Astrocyte of the cerebellum (primary cell): ENCODE results near the gene KIFBP.
A peak's percentile ranks its signal among the peaks of the same experiment; 100 is the strongest.
"Not testable (repeated sequence)": the region's sequence is repeated elsewhere in the genome, so short reads cannot be mapped to it uniquely, and the experiment has no call there.

Source experiments
- DNase-seq: peaks from one replicate; pipeline ENCODE4 v3.0.0-alpha.2; 2011; ENCODE audit warnings: low read depth
- H3K4me3 ChIP-seq: 2 replicates; pipeline ENCODE4 v1.5.1; 2011; ENCODE audit warnings: mild to moderate bottlenecking, low read depth, low read length, moderate library complexity
- in situ Hi-C: cut with HindIII; loops from 2 replicates; pipeline ENCODE4 v1.10.0; 2017; ENCODE audit warnings: low sequenced_read_pairs
- TF ChIP-seq, protein P1 (sequence below): IDR thresholded peaks from 2 replicates; pipeline ENCODE4 v1.5.1; 2012; ENCODE audit warnings: low read length, low read depth, moderate library complexity, mild to moderate bottlenecking; ENCODE audit errors: missing control alignments

The KIFBP gene, protein sequence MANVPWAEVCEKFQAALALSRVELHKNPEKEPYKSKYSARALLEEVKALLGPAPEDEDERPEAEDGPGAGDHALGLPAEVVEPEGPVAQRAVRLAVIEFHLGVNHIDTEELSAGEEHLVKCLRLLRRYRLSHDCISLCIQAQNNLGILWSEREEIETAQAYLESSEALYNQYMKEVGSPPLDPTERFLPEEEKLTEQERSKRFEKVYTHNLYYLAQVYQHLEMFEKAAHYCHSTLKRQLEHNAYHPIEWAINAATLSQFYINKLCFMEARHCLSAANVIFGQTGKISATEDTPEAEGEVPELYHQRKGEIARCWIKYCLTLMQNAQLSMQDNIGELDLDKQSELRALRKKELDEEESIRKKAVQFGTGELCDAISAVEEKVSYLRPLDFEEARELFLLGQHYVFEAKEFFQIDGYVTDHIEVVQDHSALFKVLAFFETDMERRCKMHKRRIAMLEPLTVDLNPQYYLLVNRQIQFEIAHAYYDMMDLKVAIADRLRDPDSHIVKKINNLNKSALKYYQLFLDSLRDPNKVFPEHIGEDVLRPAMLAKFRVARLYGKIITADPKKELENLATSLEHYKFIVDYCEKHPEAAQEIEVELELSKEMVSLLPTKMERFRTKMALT

DNA sequence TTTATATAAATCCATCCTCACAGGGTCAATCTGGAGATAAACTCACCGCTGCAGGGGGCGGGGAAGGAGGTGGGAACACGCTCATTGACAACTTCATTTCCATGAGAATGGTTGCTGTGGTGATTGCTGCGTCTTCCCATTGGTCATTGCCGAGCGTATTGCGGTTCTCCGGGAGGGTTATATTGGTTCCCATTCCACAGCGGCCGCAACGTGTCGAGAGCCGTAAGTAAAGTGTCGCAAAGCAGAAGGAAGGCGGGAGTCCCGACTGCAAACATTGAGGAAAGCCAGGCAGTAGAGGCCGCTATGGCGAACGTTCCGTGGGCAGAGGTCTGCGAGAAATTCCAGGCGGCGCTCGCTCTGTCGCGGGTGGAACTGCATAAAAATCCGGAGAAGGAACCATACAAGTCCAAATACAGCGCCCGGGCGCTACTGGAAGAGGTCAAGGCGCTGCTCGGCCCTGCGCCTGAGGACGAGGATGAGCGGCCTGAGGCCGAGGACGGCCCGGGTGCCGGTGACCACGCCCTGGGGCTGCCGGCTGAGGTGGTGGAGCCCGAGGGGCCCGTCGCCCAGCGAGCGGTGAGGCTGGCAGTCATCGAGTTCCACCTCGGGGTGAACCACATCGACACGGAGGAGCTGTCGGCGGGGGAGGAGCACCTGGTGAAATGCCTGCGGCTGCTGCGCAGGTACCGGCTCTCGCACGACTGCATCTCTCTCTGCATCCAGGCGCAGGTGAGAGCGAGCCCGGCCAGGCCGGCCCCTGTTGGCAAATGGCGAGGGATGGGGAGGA is at the start of gene KIFBP:
Gene KIFBP, plus strand, starts transcription at position 274 of the 787 bp plus-strand sequence. Its CDS starts 30 bp downstream, at position 304.
- TF ChIP-seq, protein P1, sequence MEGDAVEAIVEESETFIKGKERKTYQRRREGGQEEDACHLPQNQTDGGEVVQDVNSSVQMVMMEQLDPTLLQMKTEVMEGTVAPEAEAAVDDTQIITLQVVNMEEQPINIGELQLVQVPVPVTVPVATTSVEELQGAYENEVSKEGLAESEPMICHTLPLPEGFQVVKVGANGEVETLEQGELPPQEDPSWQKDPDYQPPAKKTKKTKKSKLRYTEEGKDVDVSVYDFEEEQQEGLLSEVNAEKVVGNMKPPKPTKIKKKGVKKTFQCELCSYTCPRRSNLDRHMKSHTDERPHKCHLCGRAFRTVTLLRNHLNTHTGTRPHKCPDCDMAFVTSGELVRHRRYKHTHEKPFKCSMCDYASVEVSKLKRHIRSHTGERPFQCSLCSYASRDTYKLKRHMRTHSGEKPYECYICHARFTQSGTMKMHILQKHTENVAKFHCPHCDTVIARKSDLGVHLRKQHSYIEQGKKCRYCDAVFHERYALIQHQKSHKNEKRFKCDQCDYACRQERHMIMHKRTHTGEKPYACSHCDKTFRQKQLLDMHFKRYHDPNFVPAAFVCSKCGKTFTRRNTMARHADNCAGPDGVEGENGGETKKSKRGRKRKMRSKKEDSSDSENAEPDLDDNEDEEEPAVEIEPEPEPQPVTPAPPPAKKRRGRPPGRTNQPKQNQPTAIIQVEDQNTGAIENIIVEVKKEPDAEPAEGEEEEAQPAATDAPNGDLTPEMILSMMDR: peak; percentile 61
- peak within 1 kb of the TSS; percentile 81 for H3K4me3 ChIP-seq
- peak; percentile 97 for DNase-seq
- in situ Hi-C loops: no loop called here

DNA sequence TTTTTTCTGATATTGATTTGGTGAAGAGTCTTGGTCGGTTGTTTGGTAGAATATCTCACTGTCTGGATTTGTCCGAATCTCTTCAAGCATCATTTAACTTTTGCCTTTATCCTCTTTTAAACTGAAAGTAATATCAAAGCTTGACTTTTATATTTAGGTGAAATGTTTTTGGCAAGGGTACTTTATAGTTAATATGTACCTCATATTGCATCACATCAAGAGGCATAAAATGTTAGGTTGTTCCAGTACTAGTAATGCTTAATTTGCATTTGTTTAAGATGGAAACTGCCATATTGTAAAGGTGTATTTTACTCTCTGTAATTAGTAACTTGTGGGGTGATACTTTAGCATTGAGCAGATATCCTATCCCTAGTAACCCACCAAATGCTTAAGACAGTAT is 49.7 kb upstream of the KIFBP start:
- H3K4me3 ChIP-seq: no peak overlapping the region
- no peak for DNase-seq
- TF ChIP-seq, protein P1: no peak
- in situ Hi-C loops: no loop called here

DNA sequence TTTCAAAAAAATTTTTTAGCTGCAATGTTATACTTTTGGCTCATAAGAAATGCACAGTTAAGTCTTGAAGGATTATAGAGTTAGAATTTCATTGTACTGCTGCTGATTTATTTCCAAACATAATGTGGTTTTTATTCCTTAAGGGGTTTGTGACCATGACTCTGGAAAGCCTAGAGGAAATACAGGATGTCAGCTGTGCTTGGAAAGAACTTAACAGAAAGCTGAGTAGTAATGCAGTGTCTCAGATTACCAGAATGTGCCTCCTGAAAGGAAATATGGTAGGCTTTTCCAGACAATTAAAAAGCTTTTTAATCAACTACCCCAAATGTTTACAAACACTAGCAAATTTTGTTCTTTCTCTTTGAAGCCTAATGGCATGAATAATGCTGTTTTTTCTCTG is 47.7 kb upstream of the KIFBP start:
- DNase-seq, in situ Hi-C loops, H3K4me3 ChIP-seq: not testable (repeated sequence)

DNA sequence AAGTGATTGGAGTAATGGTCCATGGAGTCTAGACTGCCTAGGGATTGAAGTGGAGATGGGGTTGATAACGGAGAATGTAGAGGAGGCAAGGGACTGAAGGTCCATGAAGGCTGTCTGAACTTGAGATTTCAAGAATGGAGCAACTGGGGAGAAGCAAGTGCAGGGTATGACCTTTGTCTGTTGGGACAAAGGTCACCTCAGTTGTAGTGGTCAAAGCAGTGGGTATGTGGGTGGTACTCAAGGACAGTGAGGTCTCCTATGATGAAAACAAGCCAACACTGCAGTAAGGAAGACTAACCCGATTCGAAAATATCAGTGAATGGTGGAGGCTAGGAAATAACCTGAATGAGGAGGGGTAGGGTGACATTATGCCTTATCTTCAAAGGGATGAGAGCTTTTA is 38.0 kb upstream of the KIFBP start:
- H3K4me3 ChIP-seq: no peak overlapping the region
- TF ChIP-seq, protein P1: no peak
- in situ Hi-C loops: no loop called here
- no peak for DNase-seq

DNA sequence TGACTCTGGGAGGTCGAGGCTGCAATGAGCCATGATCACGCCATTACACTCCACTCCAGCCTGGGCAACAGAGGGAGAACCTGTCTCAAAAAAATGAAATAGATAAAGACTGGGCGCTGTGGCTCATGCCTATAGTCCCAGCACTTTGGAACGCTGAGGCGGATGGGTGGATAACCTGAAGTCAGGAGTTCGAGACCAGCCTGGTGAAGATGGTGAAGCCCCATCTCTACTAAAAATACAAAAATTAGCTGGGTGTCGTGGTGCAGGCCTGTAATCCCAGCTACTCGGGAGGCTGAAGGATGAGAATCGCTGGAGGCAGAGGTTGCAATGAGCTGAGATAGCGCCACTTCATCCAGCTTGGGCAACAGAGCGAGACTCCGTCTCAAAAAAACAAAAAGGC is 33.7 kb upstream of the KIFBP start:
- in situ Hi-C loops: no loop called here
- TF ChIP-seq, protein P1: no peak
- DNase-seq: no peak
- no peak overlapping the region for H3K4me3 ChIP-seq

DNA sequence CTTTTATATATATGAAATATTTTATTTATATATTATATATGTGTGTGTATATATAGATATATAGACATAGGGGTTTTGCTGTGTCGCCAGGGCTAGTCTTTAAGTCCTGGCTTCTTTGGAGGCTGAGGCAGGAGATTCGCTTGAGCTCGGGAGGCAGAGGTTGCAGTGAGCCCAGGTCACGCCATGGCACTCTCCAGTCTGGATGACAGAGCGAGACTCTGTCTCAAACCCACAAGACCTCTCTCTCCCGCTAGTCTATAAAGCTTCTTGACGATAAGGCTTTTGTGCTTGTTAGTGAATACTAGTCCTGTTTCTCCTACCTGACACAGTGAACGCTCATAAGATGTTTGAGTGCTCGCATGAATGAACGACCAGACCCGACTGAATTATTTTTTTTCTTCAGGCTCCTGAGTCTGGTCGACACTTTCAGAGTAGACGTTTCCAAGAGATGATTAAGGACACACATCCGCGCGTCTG is 33.2 kb upstream of the KIFBP start:
- peak overlapping the region; percentile 85 for H3K4me3 ChIP-seq
- TF ChIP-seq, protein P1: no peak
- in situ Hi-C loops: no loop called here
- no peak for DNase-seq
